ENCODE measurements around the gene NACC2.
"Not testable (repeated sequence)": the region's sequence is repeated elsewhere in the genome, so short reads cannot be mapped to it uniquely, and the experiment has no call there.

NACC2 gene

GRCh38 chr9:136043441-136043991 lies 51.6 kb downstream of the NACC2 start:
- no peak for DNase-seq

GRCh38 chr9:136042541-136042940 lies 52.5 kb downstream of the NACC2 start:
- DNase-seq, result no peak

GRCh38 chr9:136040848-136041247 lies 54.2 kb downstream of the NACC2 start:
- DNase-seq, result not testable (repeated sequence)

- DNase-seq, result no peak
These were observed 55.6 kb downstream of the NACC2 start for GRCh38 chr9:136039488-136039887.

GRCh38 chr9:136036848-136037247 lies 58.2 kb downstream of the NACC2 start:
- no peak for DNase-seq

- no peak for DNase-seq
These were observed 59.0 kb downstream of the NACC2 start for GRCh38 chr9:136036050-136036449.

GRCh38 chr9:136031741-136032730 lies 63.1 kb downstream of the NACC2 start:
- no peak for DNase-seq

- DNase-seq, result no peak
These were observed 64.0 kb downstream of the NACC2 start for GRCh38 chr9:136031094-136031493.

- DNase-seq, result no peak
These were observed 65.5 kb downstream of the NACC2 start for GRCh38 chr9:136029556-136029955.

GRCh38 chr9:136028760-136029470 lies 66.2 kb downstream of the NACC2 start:
- DNase-seq, result no peak

- DNase-seq, result not testable (repeated sequence)
These were observed 68.2 kb downstream of the NACC2 start for GRCh38 chr9:136026943-136027289.

- DNase-seq, result no peak
These were observed 68.7 kb downstream of the NACC2 start for GRCh38 chr9:136026266-136026942.

GRCh38 chr9:136025481-136025880 lies 69.6 kb downstream of the NACC2 start:
- DNase-seq, result no peak

GRCh38 chr9:136024696-136025316 lies 70.3 kb downstream of the NACC2 start:
- no peak for DNase-seq

GRCh38 chr9:136024286-136024685 lies 70.8 kb downstream of the NACC2 start:
- no peak for DNase-seq

- no peak for DNase-seq
These were observed 71.5 kb downstream of the NACC2 start for GRCh38 chr9:136023410-136024225.

GRCh38 chr9:136022731-136023409 lies 72.2 kb downstream of the NACC2 start:
- DNase-seq, result no peak

- no peak for DNase-seq
These were observed 73.0 kb downstream of the NACC2 start for GRCh38 chr9:136021872-136022681.

- DNase-seq, result no peak
These were observed 73.8 kb downstream of the NACC2 start for GRCh38 chr9:136021171-136021871.

- no peak for DNase-seq
These were observed 74.4 kb downstream of the NACC2 start for GRCh38 chr9:136020671-136021070.

All from stimulated activated CD4-positive, alpha-beta T cell treated with anti-CD3 and anti-CD28 coated beads, Interleukin-4, amount 100 ng/mL, for 4 hours (primary cell).